IPS DF 4.7 (cell line): ENCODE data around the gene MOV10.

Source experiments
- DNase-seq: peaks from one replicate; pipeline ENCODE4 v3.0.0-alpha.2; 2013; ENCODE audit warnings: low spot score; ENCODE audit errors: extremely low read depth

Gene MOV10

GRCh38 chr1:112729909-112730308 is 55.5 kb downstream of the MOV10 start:
- no peak for DNase-seq

- DNase-seq, result no peak
Measured at GRCh38 chr1:112731451-112731850, 57.0 kb downstream of the MOV10 start.

GRCh38 chr1:112735752-112736151 is 61.3 kb downstream of the MOV10 start:
- no peak for DNase-seq

DNA sequence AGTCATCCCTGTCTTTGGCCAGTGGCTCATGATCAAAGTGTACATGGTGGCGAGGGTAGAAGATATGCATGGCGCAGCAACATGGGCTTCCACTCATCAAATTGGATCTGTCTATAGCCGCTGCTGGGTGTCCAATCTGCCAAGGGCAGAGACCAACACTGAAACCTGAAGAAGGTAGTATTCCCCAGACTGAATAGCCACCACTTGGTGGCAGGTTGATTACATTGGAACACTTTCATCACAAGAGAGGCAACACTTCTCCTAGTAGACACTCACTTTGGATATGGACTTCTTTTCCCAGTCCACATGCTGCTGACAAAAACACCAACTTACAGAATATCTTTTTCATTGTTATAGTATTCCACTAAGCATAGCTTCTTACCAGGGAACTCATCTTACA is 63.1 kb downstream of the MOV10 start:
- no peak for DNase-seq

GRCh38 chr1:112743174-112744008 is 68.9 kb downstream of the MOV10 start:
- no peak for DNase-seq

DNA sequence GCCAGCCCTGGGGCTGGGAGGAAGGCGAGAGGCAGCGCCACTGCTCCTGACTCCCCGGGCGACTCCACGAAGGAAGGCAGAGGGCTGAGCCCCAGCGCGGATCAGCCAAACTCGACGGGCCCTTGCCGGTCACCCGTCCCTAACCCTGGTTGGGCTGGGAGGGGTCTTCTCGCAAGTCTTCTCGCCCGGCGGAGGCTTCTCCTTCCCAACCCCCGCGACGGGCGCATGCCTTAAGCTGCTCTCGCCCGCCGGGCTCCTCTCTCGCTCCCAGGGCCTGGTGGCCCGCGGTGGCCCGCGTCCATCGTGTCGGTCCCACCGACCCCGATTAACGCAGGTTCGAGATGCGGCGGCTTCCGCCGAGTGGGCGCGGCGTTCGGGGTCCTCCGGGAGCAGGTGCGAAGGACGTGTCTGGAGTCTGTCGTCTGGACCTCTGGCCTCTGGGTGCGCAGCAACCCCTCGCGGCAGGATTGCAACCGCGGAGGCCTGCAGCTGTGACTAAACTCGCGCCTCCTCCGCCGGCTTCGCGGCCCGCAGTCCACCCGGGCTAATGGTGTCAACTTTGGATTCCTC is 69.6 kb downstream of the MOV10 start:
- no peak for DNase-seq

GRCh38 chr1:112748396-112748795 is 73.9 kb downstream of the MOV10 start:
- no peak for DNase-seq
